SK-N-SH treated with all-trans-retinoic acid at 6 μM for 48 hours (cell line): ENCODE measurements around the gene CDC45.

Source experiments
- BACH2 ChIP-seq: fragments of 250-450 bp; sonication (Bioruptor Pico); IDR thresholded peaks from 2 replicates; pipeline ENCODE4 v1.9.0; 2021; ENCODE audit warnings: mild to moderate bottlenecking, borderline replicate concordance
- ESRRG ChIP-seq: fragments of 250-450 bp; sonication (Bioruptor Pico); IDR thresholded peaks from 2 replicates; pipeline ENCODE4 v1.6.1; 2021; ENCODE audit warnings: mild to moderate bottlenecking
- ISL1 ChIP-seq: fragments of 250-450 bp; sonication (Bioruptor Pico); IDR thresholded peaks from 2 replicates; pipeline ENCODE4 v2.1.2; 2022; ENCODE audit warnings: mild to moderate bottlenecking, moderate library complexity
- RARB ChIP-seq: fragments of 250-450 bp; sonication (Bioruptor Pico); IDR thresholded peaks from 2 replicates; pipeline ENCODE4 v1.8.0; 2021; ENCODE audit warnings: mild to moderate bottlenecking, moderate library complexity
- TSHZ2 ChIP-seq: fragments of 250-450 bp; sonication (Bioruptor Pico); IDR thresholded peaks from 2 replicates; pipeline ENCODE4 v1.5.0; 2020; ENCODE audit warnings: mild to moderate bottlenecking, moderate library complexity
- ZFP3 ChIP-seq: fragments of 250-450 bp; sonication (Bioruptor Pico); IDR thresholded peaks from 2 replicates; pipeline ENCODE4 v1.5.0; 2020; ENCODE audit warnings: mild to moderate bottlenecking, moderate library complexity
- ZFP30 ChIP-seq: fragments of 450-650 bp; formaldehyde crosslinking; IDR thresholded peaks from 2 replicates; pipeline ENCODE4 v1.5.0; 2022; ENCODE audit warnings: mild to moderate bottlenecking, moderate library complexity
- ZNF70 ChIP-seq: fragments of 450-650 bp; formaldehyde crosslinking; IDR thresholded peaks from 2 replicates; pipeline ENCODE4 v1.5.0; 2020; ENCODE audit warnings: mild to moderate bottlenecking, moderate library complexity
- TF ChIP-seq, protein P1 (sequence below): fragments of 250-450 bp; sonication (Bioruptor Pico); IDR thresholded peaks from 2 replicates; pipeline ENCODE4 v1.8.0; 2020; ENCODE audit warnings: mild to moderate bottlenecking, moderate library complexity, borderline replicate concordance

GRCh38 chr22:19559956-19560355 lies 80.2 kb downstream of the CDC45 start:
- TF ChIP-seq ESRRG (CRISPR knock-in tag) = no peak
- no peak for TF ChIP-seq BACH2 (CRISPR knock-in tag)
- TF ChIP-seq ZFP3 (CRISPR knock-in tag) = no peak
- no peak for TF ChIP-seq ZFP30 (CRISPR knock-in tag)
- TF ChIP-seq TSHZ2 (CRISPR knock-in tag) = no peak
- no peak for TF ChIP-seq RARB (CRISPR knock-in tag)
- TF ChIP-seq, protein P1, sequence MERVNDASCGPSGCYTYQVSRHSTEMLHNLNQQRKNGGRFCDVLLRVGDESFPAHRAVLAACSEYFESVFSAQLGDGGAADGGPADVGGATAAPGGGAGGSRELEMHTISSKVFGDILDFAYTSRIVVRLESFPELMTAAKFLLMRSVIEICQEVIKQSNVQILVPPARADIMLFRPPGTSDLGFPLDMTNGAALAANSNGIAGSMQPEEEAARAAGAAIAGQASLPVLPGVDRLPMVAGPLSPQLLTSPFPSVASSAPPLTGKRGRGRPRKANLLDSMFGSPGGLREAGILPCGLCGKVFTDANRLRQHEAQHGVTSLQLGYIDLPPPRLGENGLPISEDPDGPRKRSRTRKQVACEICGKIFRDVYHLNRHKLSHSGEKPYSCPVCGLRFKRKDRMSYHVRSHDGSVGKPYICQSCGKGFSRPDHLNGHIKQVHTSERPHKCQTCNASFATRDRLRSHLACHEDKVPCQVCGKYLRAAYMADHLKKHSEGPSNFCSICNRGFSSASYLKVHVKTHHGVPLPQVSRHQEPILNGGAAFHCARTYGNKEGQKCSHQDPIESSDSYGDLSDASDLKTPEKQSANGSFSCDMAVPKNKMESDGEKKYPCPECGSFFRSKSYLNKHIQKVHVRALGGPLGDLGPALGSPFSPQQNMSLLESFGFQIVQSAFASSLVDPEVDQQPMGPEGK (CRISPR knock-in tag) = no peak
- no peak for TF ChIP-seq ISL1 (CRISPR knock-in tag)
- no peak for TF ChIP-seq ZNF70 (CRISPR knock-in tag)
